C1 segment of cervical spinal cord (tissue), 14 donors: ENCODE results near the gene ARL5C.

ENCODE experiments used
- DNase-seq, 14 donors: peaks; one replicate each; lab custom pipeline; 2025; lab: John Stamatoyannopoulos, UW

Gene ARL5C

DNA sequence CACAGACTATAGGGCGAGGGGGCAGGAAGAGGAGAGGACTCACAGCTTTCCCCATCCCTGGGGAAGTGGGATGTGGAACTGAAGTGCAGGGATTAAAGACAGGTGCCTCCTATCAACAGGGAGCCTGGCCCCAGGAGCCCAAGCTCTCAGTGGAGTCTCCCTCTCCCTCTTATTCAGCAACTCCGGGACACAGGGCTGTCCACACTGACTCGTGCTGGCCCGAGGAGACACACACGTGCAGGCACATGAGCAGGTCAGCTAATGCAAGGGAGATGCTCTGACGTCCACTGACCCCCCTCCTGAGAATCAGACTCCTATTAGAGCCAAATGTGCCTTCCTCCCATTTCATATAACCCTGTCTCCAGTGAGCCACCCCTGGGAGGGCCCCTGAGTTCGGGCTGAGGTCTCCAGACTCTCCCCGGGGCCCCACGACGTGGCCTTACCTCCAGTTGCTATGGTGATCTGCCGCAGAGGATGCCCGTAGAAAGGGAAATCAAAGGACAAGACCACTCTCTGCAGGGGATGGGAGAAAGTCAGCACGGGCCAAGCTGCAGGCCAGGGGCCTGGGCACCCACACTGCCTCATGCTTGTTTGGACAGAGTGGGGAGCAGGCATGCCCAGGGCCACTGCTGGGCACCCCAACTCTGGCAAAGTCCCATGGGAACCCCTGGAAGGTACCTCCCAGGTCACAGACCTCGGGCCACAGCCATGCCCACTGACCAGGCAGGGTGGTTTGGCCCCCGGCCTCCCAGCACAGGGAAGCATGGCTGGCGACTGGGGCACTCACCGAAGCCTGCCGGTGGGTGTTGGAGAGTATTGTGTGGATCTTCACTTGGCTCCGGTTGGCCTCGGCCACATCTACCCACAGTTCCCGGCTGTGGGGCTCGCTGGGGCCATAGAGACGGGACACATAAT, 57.2 kb downstream of the ARL5C start:
- DNase-seq = no peak

DNA sequence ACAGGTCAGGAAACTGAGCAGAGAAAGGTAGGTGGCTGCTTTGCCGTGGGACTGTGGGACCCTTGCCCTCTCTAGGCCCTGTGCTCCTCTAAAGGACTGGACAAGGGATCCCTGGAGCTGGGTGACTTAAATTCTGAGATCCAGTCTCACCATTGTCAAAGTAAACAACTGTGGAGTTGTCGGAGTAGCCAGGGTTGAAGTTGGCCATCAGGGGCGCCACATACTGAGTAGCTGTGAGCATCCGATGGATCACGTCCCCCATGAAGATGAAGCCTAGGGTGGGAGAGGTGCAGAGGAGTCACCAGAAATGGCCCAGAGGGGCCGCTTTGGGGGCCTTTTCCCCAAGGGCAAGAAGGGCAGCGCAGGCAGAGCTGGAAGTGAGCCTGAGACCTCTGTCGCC, 58.0 kb downstream of the ARL5C start:
- DNase-seq = no peak

DNA sequence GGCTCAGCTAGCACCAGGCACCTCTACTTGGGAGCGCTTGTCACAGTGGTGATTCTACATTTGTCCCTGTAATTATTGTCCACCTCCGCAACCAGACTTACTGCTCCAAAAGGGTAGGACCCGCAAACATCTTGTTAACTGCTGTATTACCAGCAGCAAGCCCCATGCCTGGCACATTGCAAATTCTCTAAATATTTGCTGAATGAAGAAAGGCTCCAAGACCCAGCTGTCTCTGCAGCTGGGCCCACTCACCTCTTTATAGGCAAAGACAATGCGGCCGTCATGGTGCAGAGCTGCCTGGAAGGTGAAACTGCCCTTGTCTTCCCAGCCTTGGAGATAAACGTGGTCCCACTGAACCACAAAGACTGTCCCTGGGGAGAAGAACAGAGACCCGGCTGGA, 58.8 kb downstream of the ARL5C start:
- DNase-seq = no peak
